GM23338 (cell line): ENCODE data around the gene POLK. TPM values are rescaled to one million over a fixed set of nuclear protein-coding genes. Genes with fewer than 3 reads are reported as not detected.
A peak's percentile ranks its signal among the peaks of the same experiment; 100 is the strongest.

Experiments used
- ATAC-seq: fragments of 200-7000 bp; cut with Tn5 transposase; 3 replicates; pipeline ENCODE4 v1.9.1; 2020
- DNase-seq: peaks from one replicate; pipeline ENCODE4 v3.0.0-alpha.2; 2015; ENCODE audit warnings: low spot score
- H2AFZ ChIP-seq: fragments of 200-600 bp; sonication (generic); 2 replicates; pipeline ENCODE4 v1.8.0; 2016; ENCODE audit warnings: antibody characterized with exemption, mild to moderate bottlenecking, moderate library complexity
- H3F3A ChIP-seq: fragments of 200-600 bp; sonication (generic); replicated peaks from 2 replicates; pipeline ENCODE4 v1.8.0; 2017; ENCODE audit warnings: antibody characterized with exemption, mixed run types, low read depth
- H3K27ac ChIP-seq: fragments of 200-600 bp; sonication (generic); 2 replicates; pipeline ENCODE4 v1.6.1; 2016; ENCODE audit warnings: low read depth
- H3K27me3 ChIP-seq: fragments of 200-600 bp; sonication (generic); 2 replicates; pipeline ENCODE4 v1.8.0; 2016; ENCODE audit warnings: mild to moderate bottlenecking, mixed run types, moderate library complexity; ENCODE audit not compliant: insufficient read depth
- H3K36me3 ChIP-seq: fragments of 200-600 bp; sonication (generic); 2 replicates; pipeline ENCODE4 v1.8.0; 2016; ENCODE audit warnings: mild to moderate bottlenecking; ENCODE audit not compliant: insufficient read depth
- H3K4me1 ChIP-seq: fragments of 200-600 bp; sonication (generic); 2 replicates; pipeline ENCODE4 v1.8.0; 2016; ENCODE audit warnings: mild to moderate bottlenecking, moderate library complexity; ENCODE audit not compliant: insufficient read depth
- H3K4me2 ChIP-seq: fragments of 200-600 bp; sonication (generic); 2 replicates; pipeline ENCODE4 v1.7.1; 2017; ENCODE audit warnings: mixed run types
- H3K4me3 ChIP-seq: fragments of 200-600 bp; sonication (generic); 2 replicates; pipeline ENCODE4 v1.6.1; 2016; ENCODE audit warnings: mixed run types
- H3K79me2 ChIP-seq: fragments of 200-600 bp; sonication (generic); replicated peaks from 2 replicates; pipeline ENCODE4 v1.8.0; 2017; ENCODE audit warnings: mild to moderate bottlenecking; ENCODE audit not compliant: insufficient read depth
- H3K9me2 ChIP-seq: fragments of 200-600 bp; sonication (generic); 2 replicates; pipeline ENCODE4 v1.8.0; 2017; ENCODE audit not compliant: insufficient read depth
- H4K20me1 ChIP-seq: fragments of 200-600 bp; sonication (generic); replicated peaks from 2 replicates; pipeline ENCODE4 v1.8.0; 2017; ENCODE audit warnings: mild to moderate bottlenecking; ENCODE audit not compliant: insufficient read depth
- H3K27ac Mint-ChIP-seq: 2 replicates; pipeline ENCODE4 v1.8.0; 2020; ENCODE audit warnings: inconsistent platforms, mild to moderate bottlenecking, moderate library complexity, mixed read lengths
- H3K27me3 Mint-ChIP-seq: 3 replicates; pipeline ENCODE4 v1.8.0; 2022; ENCODE audit warnings: low read depth, mild to moderate bottlenecking, moderate library complexity, mixed read lengths, inconsistent platforms; ENCODE audit not compliant: insufficient read depth, poor library complexity
- H3K36me3 Mint-ChIP-seq: 3 replicates; pipeline ENCODE4 v1.8.0; 2021; ENCODE audit warnings: low read depth, mild to moderate bottlenecking, inconsistent platforms, moderate library complexity, mixed read lengths
- H3K4me1 Mint-ChIP-seq: 3 replicates; pipeline ENCODE4 v1.8.0; 2020; ENCODE audit warnings: mild to moderate bottlenecking, inconsistent platforms, mixed read lengths
- H3K4me3 Mint-ChIP-seq: 3 replicates; pipeline ENCODE4 v1.8.0; 2021; ENCODE audit warnings: moderate library complexity, mild to moderate bottlenecking, inconsistent platforms, mixed read lengths
- H3K9me3 Mint-ChIP-seq: 3 replicates; pipeline ENCODE4 v1.8.0; 2020; ENCODE audit warnings: moderate library complexity, mild to moderate bottlenecking, inconsistent platforms, mixed read lengths
- CREB1 ChIP-seq: fragments of 250-450 bp; sonication (Bioruptor Pico); IDR thresholded peaks from 2 replicates; pipeline ENCODE4 v1.5.0; 2020; ENCODE audit warnings: low read depth, mild to moderate bottlenecking, moderate library complexity
- EZH2 ChIP-seq: fragments of 200-600 bp; sonication (generic); IDR thresholded peaks from one replicate; pipeline ENCODE4 v1.8.0; 2017; ENCODE audit warnings: antibody characterized with exemption, mild to moderate bottlenecking, low read depth; ENCODE audit not compliant: unreplicated experiment
- EZH2phosphoT487 ChIP-seq: fragments of 200-600 bp; sonication (generic); IDR thresholded peaks from one replicate; pipeline ENCODE4 v1.8.1; 2018; ENCODE audit warnings: antibody characterized with exemption; ENCODE audit not compliant: unreplicated experiment
- JUNB ChIP-seq: IDR thresholded peaks from one replicate; pipeline ENCODE4 v1.6.1; 2016; ENCODE audit warnings: antibody characterized with exemption; ENCODE audit not compliant: unreplicated experiment
- STAT1 ChIP-seq: IDR thresholded peaks from one replicate; pipeline ENCODE4 v1.6.1; 2016; ENCODE audit warnings: antibody characterized with exemption; ENCODE audit not compliant: unreplicated experiment
- ZNF114 ChIP-seq: fragments of 250-450 bp; sonication (Bioruptor Pico); IDR thresholded peaks from 2 replicates; pipeline ENCODE4 v1.5.0; 2020; ENCODE audit warnings: mild to moderate bottlenecking, moderate library complexity
- ZNF331 ChIP-seq: fragments of 250-450 bp; sonication (Bioruptor Pico); IDR thresholded peaks from 2 replicates; pipeline ENCODE4 v1.5.0; 2020; ENCODE audit warnings: low read depth, mild to moderate bottlenecking, moderate library complexity
- polyA plus RNA-seq: library from polyadenylated mRNA; unstranded; fragments of >200 nt; fragmentation: Nextera tagmentation; extraction: Ambion mirVana; gene quantifications from 2 replicates; pipeline ENCODE4 v1.2.1, GENCODE V29; 2016
- total RNA-seq: library from RNA; depleted of rRNA; stranded (reverse); fragments of >200 nt; shearing (Covaris generic); gene quantifications from 2 replicates; pipeline ENCODE4 v1.2.3, GENCODE V29; 2014
- TF ChIP-seq, protein P1 (sequence below), 2 experiments: fragments of 200-600 bp in 1 of 2; sonication (generic) in 1 of 2; conservative IDR thresholded peaks; 2 replicates each; pipeline versions ENCODE4 v1.5.1 to v1.6.1; 2016 to 2017; ENCODE audit warnings: antibody characterized with exemption in 2 of 2, low read depth in 2 of 2, mild to moderate bottlenecking in 2 of 2, moderate library complexity in 1 of 2
- TF ChIP-seq, protein P2 (sequence below): IDR thresholded peaks from 2 replicates; pipeline ENCODE4 v1.6.1; 2016; ENCODE audit warnings: antibody characterized with exemption

POLK gene
- total and polyA plus RNA-seq, 2 experiments from 2014 or later = 6.3 to 14.5 TPM

DNA sequence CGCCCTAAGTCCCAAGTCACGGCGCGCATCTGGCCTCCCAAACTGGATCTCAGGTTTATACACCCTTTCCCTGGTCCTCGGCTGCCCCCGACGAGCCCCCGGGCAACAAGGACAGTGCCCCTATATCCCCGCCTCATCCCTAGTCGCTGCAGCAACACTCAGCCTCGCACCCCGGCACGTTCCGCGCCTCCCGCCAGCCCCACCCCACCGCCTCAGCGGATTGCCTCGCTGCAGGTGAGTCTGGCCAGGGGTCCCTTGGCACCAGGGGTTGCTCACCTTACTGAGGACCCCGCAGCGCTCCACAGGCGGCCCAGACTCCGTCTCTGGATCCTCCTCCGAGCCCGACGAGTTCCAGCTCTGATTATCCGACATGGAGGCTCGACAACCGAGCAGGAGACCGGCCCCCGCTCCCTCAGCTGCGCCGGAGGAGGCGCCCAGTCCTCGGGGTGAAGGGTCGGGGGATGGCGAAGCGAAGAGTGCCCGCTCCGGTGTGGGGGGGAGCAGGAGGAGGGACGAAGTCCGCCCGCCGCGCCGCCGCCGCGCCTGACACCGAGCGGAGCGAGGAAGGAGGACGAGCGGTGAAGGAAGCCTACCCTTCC lies 756 bp upstream of the POLK start:
- no peaks in the 10 kb centered on the region for H3K9me2 ChIP-seq
- H3K27ac ChIP-seq = no peak overlapping the region
- H3K27ac Mint-ChIP-seq = no peak overlapping the region
- H3K36me3 ChIP-seq = no peaks in the 10 kb centered on the region
- peaks cover 16% of the 10 kb centered on the region for H3K4me1 Mint-ChIP-seq
- H3K4me1 ChIP-seq = peaks cover 15% of the 10 kb centered on the region; the same call in 1 of the 2 replicates
- 0 out of 2 replicates have a peak overlapping the region, but pooled peaks have one; percentile 77 for H2AFZ ChIP-seq
- TF ChIP-seq EZH2 = no peak
- no peak for TF ChIP-seq JUNB
- no peak for TF ChIP-seq EZH2phosphoT487
- TF ChIP-seq, protein P1, sequence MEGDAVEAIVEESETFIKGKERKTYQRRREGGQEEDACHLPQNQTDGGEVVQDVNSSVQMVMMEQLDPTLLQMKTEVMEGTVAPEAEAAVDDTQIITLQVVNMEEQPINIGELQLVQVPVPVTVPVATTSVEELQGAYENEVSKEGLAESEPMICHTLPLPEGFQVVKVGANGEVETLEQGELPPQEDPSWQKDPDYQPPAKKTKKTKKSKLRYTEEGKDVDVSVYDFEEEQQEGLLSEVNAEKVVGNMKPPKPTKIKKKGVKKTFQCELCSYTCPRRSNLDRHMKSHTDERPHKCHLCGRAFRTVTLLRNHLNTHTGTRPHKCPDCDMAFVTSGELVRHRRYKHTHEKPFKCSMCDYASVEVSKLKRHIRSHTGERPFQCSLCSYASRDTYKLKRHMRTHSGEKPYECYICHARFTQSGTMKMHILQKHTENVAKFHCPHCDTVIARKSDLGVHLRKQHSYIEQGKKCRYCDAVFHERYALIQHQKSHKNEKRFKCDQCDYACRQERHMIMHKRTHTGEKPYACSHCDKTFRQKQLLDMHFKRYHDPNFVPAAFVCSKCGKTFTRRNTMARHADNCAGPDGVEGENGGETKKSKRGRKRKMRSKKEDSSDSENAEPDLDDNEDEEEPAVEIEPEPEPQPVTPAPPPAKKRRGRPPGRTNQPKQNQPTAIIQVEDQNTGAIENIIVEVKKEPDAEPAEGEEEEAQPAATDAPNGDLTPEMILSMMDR (conservative IDR thresholded peaks at IDR 0.05; ENCODE audit: low read depth in 2 of 2) = no peak
- TF ChIP-seq STAT1 = no peak
- TF ChIP-seq, protein P2, sequence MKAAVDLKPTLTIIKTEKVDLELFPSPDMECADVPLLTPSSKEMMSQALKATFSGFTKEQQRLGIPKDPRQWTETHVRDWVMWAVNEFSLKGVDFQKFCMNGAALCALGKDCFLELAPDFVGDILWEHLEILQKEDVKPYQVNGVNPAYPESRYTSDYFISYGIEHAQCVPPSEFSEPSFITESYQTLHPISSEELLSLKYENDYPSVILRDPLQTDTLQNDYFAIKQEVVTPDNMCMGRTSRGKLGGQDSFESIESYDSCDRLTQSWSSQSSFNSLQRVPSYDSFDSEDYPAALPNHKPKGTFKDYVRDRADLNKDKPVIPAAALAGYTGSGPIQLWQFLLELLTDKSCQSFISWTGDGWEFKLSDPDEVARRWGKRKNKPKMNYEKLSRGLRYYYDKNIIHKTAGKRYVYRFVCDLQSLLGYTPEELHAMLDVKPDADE = no peak
- peak overlapping the region; percentile 62 for H3K4me3 ChIP-seq
- peak overlapping the region; percentile 94 for H3K4me3 Mint-ChIP-seq
- H3K79me2 ChIP-seq = peaks cover 54% of the 10 kb centered on the region
- peaks cover 19% of the 10 kb centered on the region for H3K27me3 Mint-ChIP-seq
- DNase-seq (peak; percentile 75), ATAC-seq (peak; percentile 71)
- no peaks in the 10 kb centered on the region for H3F3A ChIP-seq
- peaks cover 2% of the 10 kb centered on the region; the same call in 2 of the 3 replicates for H3K36me3 Mint-ChIP-seq
- peak overlapping the region; percentile 93 for H3K4me2 ChIP-seq
- H3K9me3 Mint-ChIP-seq = no peaks in the 10 kb centered on the region; the same call in 2 of the 3 replicates
- H4K20me1 ChIP-seq = no peaks in the 10 kb centered on the region; the same call in 1 of the 2 replicates
- no peaks in the 10 kb centered on the region for H3K27me3 ChIP-seq

DNA sequence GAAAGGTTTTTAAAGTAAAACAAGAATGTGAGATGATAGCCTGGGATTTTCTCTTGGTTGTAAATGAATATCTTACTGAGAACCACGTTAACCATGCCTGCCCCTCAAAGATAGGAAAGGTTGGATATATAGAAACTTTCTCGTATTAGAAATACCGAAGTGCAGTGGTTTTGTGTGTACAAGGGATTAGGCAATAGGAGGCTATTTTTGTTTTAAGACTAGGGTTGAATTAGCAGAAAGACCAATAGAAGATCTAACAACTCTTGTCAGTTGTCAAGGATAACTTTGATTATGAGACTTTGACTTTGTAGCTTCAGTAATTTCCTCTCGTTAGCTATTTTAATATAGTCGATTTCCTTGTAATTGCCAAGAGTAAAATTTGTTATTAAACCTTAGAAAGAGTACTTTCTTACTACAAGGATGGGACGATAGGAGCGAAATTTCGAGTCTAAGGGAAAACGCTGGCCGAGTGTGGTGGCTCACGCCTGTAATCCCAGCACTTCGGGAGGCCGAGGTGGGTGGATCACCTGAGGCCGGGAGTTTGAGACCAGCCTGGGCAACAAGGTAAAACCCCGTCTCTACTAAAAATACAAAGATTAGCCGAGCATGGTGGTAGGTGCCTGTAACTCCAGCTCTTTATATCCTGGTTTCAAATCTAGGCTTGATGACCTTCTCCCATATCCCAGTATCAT lies 838 bp downstream of the POLK start:
- Histone ChIP-seq H3K36me3 (no peaks in the 10 kb centered on the region), H2AFZ (peak overlapping the region; percentile 56), H3K27me3 (no peaks in the 10 kb centered on the region), H4K20me1 (no peaks in the 10 kb centered on the region; the same call in 1 of the 2 replicates), H3K9me2 (no peaks in the 10 kb centered on the region), H3K4me2 (peak overlapping the region; percentile 75), H3F3A (no peaks in the 10 kb centered on the region), H3K4me3 (peak overlapping the region; percentile 62), H3K27ac (no peak overlapping the region), H3K4me1 (peaks cover 15% of the 10 kb centered on the region; the same call in 1 of the 2 replicates), H3K79me2 (peaks cover 51% of the 10 kb centered on the region)
- Mint-ChIP-seq H3K4me3 (peak overlapping the region; percentile 94), H3K27ac (no peak overlapping the region), H3K36me3 (peaks cover 2% of the 10 kb centered on the region; the same call in 1 of the 3 replicates), H3K27me3 (peaks cover 18% of the 10 kb centered on the region), H3K4me1 (peaks cover 16% of the 10 kb centered on the region), H3K9me3 (no peaks in the 10 kb centered on the region)
- no peak for ATAC-seq
- no peak for TF ChIP-seq CREB1 (CRISPR knock-in tag)
- TF ChIP-seq ZNF114 (CRISPR knock-in tag) = no peak
- no peak for TF ChIP-seq EZH2phosphoT487
- TF ChIP-seq ZNF331 (CRISPR knock-in tag) = no peak
- TF ChIP-seq, protein P2 = no peak
- no peak for TF ChIP-seq STAT1
- DNase-seq = no peak
